Measurements from ENCODE around the gene SLC9A9. TPM values are rescaled to one million over a fixed set of nuclear protein-coding genes. Genes with fewer than 3 reads are reported as not detected.

Gene SLC9A9
- total RNA-seq, 2 donors from 2014 or later = 25.3 to 31.8 TPM

DNA sequence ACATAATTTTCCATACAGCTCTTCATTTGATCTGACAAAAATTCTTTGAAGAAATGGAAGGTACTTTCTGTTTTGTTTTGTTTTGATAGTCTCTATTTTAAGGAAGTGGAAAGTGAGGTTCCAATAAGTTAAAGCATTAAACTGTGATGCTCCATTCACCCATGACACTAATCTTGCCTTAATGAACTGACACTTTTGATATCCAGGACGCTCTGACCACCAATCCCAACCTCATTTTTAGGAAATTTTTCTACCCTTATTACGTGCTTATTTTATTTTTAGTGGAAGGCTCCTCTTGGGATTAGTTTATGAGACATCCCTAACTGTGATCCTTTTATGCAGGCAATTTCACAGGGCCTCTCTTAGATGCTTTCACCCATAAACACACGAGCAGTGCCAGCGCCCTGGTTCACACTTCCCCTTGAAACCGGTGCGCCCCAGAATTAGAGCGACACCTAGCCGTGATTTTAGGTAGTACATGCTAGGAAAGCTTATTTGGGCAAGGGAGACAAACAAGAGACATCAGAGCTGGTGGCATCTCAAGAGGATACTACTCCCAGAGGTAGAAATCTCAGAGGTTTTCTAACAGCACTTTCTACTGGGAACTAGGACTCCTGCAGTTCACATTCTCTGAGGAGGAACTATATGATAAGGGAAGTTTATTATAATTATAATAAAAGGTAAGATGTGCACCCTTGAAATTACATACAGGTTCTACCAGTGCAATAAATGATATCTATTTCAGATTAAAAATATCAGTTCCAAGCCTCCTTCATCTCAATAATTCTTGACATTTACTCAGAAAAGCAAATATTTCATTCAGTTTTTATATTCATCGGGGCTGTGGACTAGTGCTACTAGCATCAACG, 173.9 kb downstream of the SLC9A9 start:
- Mint-ChIP-seq H3K4me1 (peaks cover 12% of the 10 kb centered on the region), H3K27me3 (no peaks in the 10 kb centered on the region), H3K27ac (no peak overlapping the region), H3K36me3 (ENCODE audit: low read depth) (no peaks in the 10 kb centered on the region), H3K4me3 (peak overlapping the region; percentile 66)
- ATAC-seq = peak; percentile 98
- H3K9me3 ChIP-seq (ENCODE audit: control insufficient read depth, low read length, poor library complexity, severe bottlenecking) = no peaks in the 10 kb centered on the region
- DNase-seq = peak; percentile 24 to 67 (median 31)

DNA sequence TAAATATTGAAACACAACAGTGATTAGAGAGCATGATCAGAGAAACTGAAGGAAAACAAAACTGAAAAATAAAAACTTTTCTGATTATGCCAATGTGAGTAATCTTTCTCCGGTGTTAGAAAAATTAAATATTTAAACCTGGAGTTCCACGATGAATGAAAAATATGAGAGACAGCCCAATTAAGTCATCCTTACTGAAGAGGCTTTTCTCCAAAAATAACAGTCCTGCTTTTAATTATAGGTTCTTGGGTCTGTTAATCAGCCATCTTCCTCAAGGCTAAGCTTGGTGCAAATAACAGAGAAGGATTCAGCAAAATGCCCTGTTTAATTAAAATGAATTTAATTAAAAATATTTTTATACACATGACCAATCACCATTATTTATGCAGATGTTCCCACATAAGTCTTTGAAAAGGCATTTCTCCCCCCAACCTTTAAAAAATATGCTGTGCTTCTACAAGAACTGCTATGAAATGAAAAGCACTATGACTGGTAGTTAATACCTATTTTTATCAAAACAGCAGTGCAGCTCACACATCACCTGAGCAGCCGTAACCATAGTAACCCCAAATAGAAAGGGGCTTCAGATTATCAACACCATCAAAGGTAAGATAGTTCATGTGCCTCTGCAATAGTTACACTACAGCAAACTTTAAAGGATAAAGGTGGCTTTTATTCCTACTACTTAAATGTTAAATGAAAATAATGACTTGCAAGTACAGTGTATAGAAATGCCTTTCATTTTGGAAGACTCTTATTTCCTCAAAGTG, 175.7 kb downstream of the SLC9A9 start:
- H3K27ac Mint-ChIP-seq = no peak overlapping the region
- no peaks in the 10 kb centered on the region for H3K36me3 Mint-ChIP-seq (ENCODE audit: low read depth)
- no peak for DNase-seq
- H3K4me3 Mint-ChIP-seq = no peak overlapping the region
- peaks cover 10% of the 10 kb centered on the region for H3K4me1 Mint-ChIP-seq
- H3K9me3 ChIP-seq (ENCODE audit: control insufficient read depth, low read length, poor library complexity, severe bottlenecking) = no peaks in the 10 kb centered on the region
- no peaks in the 10 kb centered on the region for H3K27me3 Mint-ChIP-seq
- ATAC-seq = no peak

DNA sequence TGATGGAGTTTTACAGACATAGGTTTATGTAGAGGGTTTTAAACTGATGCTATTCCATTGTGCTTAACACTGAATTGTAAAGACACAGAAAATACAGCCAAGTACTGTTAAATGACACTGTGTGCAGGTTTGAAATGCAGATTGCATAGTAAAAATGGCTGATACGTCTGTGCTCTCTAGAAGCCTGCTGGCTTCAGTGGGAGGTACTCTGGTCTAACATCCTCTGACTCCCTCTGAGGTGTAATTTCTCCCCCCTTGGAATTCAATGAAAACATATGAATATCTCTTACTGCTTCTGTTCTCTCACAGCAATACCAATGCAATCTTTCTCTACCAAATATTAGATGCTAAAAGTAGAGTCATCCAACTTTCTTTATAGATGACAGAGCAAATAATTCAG, 176.6 kb downstream of the SLC9A9 start:
- DNase-seq (no peak), ATAC-seq (no peak)
- H3K4me1 Mint-ChIP-seq = peaks cover 10% of the 10 kb centered on the region
- H3K4me3 Mint-ChIP-seq = no peak overlapping the region
- no peaks in the 10 kb centered on the region for H3K27me3 Mint-ChIP-seq
- no peak overlapping the region for H3K27ac Mint-ChIP-seq
- no peaks in the 10 kb centered on the region for H3K9me3 ChIP-seq (ENCODE audit: control insufficient read depth, low read length, poor library complexity, severe bottlenecking)
- H3K36me3 Mint-ChIP-seq (ENCODE audit: low read depth) = no peaks in the 10 kb centered on the region

DNA sequence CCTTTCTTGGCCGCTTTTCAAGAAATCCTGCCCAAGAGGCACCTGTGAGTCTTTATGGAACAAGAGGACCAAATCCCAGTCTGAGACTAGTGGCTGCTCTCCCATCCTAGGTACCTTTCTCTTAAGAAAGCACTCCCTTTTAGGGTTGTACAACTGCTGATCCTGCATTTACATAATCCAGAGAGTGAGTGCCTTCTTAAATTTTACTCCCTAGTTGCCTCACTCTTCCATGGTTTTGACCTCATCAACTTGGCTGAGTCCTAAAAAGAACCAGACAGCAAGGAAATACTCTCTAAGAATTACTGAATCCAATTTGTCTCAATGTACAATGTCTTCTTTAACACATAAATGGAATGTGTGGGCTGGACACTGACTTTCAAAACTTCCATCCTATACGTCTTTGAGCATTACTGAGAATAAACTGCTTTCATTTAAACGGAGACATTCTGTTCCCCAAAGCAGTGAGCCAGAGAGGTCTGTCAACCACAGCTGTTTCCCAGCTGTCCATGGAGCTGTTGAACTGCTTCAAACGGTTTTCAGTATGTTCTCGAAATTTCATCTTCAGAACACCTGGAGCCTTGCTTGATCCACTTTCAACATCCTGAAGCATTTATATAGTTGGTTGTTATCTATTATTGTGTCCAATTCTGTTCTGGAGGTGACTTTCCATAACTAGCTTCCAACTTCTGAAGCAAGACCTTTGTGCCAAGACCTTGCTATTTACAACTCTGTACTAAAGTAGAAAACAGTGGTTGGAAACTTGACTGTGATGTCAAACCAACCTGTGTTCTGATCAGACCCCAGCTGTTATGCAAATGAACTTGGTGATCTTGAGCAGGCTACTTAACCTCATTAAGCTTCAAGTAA, 179.1 kb downstream of the SLC9A9 start:
- ATAC-seq (no peak), DNase-seq (no peak)
- H3K27me3 Mint-ChIP-seq = no peaks in the 10 kb centered on the region
- H3K36me3 Mint-ChIP-seq (ENCODE audit: low read depth) = peaks cover 4% of the 10 kb centered on the region
- no peak overlapping the region for H3K4me3 Mint-ChIP-seq
- H3K27ac Mint-ChIP-seq = no peak overlapping the region
- peaks cover 6% of the 10 kb centered on the region for H3K4me1 Mint-ChIP-seq
- no peaks in the 10 kb centered on the region for H3K9me3 ChIP-seq (ENCODE audit: control insufficient read depth, low read length, poor library complexity, severe bottlenecking)

DNA sequence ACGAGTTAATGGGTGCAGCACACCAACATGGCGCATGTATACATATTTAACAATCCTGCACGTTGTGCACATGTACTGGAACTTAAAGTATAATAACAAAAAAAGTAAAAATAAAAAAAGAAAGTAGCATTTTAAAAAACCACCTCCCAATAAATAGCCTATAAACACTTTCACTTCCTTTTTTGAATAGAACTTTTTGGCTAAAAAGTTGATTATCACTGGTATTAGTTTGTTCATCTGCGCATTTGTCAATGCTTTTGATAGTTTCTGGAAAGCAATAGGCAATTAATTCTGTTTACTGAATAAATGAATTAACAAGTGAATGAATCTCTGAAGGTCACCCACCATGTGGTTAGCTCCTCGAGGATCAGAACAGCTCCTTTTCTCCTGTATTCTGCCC, 179.9 kb downstream of the SLC9A9 start:
- no peak for ATAC-seq
- H3K9me3 ChIP-seq (ENCODE audit: control insufficient read depth, low read length, poor library complexity, severe bottlenecking) = no peaks in the 10 kb centered on the region
- Mint-ChIP-seq H3K36me3 (ENCODE audit: low read depth) (peaks cover 4% of the 10 kb centered on the region), H3K27ac (no peak overlapping the region), H3K4me3 (no peak overlapping the region), H3K4me1 (peaks cover 4% of the 10 kb centered on the region), H3K27me3 (no peaks in the 10 kb centered on the region)
- DNase-seq = no peak

DNA sequence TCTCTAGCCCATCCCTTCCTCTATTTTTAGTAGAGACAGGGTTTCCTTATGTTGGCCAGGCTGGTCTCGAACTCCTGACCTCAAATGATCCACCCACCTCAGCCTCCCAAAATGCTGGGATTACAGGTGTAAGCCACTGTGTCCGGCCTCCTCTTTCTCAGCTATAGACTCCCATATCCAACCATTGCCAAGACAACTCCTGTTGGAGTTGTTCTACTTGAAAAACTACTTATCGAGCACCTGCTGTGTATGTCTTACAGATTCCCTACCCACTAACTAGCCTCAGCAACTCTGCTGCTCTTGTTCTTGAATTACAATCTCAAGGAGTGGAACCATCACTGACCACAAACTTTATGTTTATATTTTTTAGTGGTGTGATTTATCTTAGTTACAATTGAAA, 186.6 kb downstream of the SLC9A9 start:
- H3K4me1 Mint-ChIP-seq = no peaks in the 10 kb centered on the region
- DNase-seq (no peak), ATAC-seq (no peak)
- H3K27ac Mint-ChIP-seq = no peak overlapping the region
- no peaks in the 10 kb centered on the region for H3K9me3 ChIP-seq (ENCODE audit: control insufficient read depth, low read length, poor library complexity, severe bottlenecking)
- no peak overlapping the region for H3K4me3 Mint-ChIP-seq
- H3K36me3 Mint-ChIP-seq (ENCODE audit: low read depth) = peaks cover 4% of the 10 kb centered on the region
- H3K27me3 Mint-ChIP-seq = no peaks in the 10 kb centered on the region

DNA sequence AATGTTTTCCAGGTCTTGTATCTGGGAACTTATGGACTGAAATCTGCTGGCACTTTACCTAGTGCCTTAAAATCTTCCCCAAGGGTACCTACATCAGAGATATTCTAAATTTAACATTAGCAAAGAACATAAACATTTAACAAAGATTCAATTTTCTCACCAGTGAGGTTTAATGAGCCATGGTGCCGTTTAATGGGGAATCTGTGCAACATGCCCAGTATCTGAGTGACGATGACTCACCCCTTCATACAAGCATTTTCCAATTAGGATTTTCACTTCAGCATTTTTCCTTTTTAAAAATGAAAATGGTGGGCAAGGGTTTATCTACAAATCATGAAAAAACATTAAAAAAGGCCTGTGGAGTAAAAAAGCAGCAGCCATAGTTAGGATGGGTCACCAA, 189.4 kb downstream of the SLC9A9 start:
- peaks cover 3% of the 10 kb centered on the region for H3K36me3 Mint-ChIP-seq (ENCODE audit: low read depth)
- H3K4me3 Mint-ChIP-seq = no peak overlapping the region
- no peaks in the 10 kb centered on the region for H3K9me3 ChIP-seq (ENCODE audit: control insufficient read depth, low read length, poor library complexity, severe bottlenecking)
- peaks cover 3% of the 10 kb centered on the region for H3K4me1 Mint-ChIP-seq
- no peaks in the 10 kb centered on the region for H3K27me3 Mint-ChIP-seq
- no peak for ATAC-seq
- DNase-seq = no peak
- H3K27ac Mint-ChIP-seq = no peak overlapping the region

DNA sequence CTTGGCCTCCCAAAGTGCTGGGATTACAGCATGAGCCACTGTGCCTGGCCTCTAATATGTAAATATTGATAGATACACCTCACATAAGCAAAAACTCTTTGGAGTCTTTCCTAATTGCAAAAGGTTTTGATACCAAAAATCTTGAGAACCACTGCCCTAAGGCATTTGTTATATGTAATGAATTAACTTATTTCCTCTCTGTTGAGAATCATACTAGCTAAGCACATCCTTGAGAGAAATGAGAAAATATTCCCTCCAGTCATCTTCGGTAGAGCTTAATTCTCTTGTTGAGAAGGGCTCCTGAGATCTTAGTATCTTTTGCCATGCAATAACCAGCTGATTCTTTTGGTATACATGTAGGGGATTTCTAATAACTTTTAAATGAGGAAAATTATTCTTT, 190.2 kb downstream of the SLC9A9 start:
- H3K27ac Mint-ChIP-seq = no peak overlapping the region
- ATAC-seq = no peak

DNA sequence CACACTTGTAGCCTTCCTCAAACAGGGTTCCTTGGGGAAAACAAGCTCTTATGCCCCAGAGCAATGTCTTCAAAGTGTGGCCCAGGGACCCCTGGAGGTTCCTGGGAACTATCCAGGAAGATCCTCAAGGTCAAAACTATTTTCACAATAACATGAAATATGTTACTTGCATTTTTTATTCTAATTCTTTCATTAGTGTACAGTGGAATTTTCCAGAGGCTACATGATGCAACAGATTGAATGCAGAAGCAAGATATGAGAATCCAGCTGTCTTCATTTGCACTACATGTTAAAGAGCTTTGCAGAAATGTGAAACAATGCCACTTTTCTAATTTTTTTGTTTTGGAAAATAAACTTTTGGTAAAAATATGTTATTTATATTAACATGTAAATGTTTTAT, 190.9 kb downstream of the SLC9A9 start:
- no peak for ATAC-seq

More for the DNA sequence above, 190.2 kb downstream of the SLC9A9 start:
- Mint-ChIP-seq H3K4me3 (no peak overlapping the region), H3K36me3 (ENCODE audit: low read depth) (peaks cover 3% of the 10 kb centered on the region), H3K4me1 (peaks cover 3% of the 10 kb centered on the region), H3K27me3 (no peaks in the 10 kb centered on the region)
- no peak for DNase-seq
- no peaks in the 10 kb centered on the region for H3K9me3 ChIP-seq (ENCODE audit: control insufficient read depth, low read length, poor library complexity, severe bottlenecking)

DNA sequence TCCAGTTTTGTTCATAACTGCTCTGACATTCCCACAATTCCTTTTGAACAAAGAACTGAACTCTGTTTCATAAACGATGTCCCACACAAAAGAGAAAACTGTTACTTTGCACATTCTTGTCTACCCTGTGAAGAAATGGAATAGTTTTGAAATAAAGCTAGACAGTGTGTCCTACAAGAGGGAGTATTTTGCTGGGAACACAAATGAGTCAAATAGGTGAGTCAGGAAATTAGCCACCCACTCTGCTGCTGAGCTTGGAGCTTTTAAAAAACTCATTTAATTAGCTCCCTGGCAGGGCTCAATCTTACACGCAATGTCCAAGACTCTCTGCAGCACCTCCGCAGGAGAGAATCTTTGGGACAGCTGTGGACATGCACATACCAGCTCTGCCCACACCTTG, 193.4 kb downstream of the SLC9A9 start:
- no peak for DNase-seq
- no peak for ATAC-seq
- Mint-ChIP-seq H3K27me3 (no peaks in the 10 kb centered on the region), H3K36me3 (ENCODE audit: low read depth) (peaks cover 7% of the 10 kb centered on the region), H3K27ac (no peak overlapping the region), H3K4me3 (no peak overlapping the region), H3K4me1 (peaks cover 3% of the 10 kb centered on the region)
- no peaks in the 10 kb centered on the region for H3K9me3 ChIP-seq (ENCODE audit: control insufficient read depth, low read length, poor library complexity, severe bottlenecking)

More for the DNA sequence above, 190.9 kb downstream of the SLC9A9 start:
- H3K4me3 Mint-ChIP-seq = no peak overlapping the region
- peaks cover 3% of the 10 kb centered on the region for H3K36me3 Mint-ChIP-seq (ENCODE audit: low read depth)
- no peaks in the 10 kb centered on the region for H3K9me3 ChIP-seq (ENCODE audit: control insufficient read depth, low read length, poor library complexity, severe bottlenecking)
- no peak for DNase-seq
- H3K4me1 Mint-ChIP-seq = peaks cover 3% of the 10 kb centered on the region
- H3K27me3 Mint-ChIP-seq = no peaks in the 10 kb centered on the region
- H3K27ac Mint-ChIP-seq = no peak overlapping the region

DNA sequence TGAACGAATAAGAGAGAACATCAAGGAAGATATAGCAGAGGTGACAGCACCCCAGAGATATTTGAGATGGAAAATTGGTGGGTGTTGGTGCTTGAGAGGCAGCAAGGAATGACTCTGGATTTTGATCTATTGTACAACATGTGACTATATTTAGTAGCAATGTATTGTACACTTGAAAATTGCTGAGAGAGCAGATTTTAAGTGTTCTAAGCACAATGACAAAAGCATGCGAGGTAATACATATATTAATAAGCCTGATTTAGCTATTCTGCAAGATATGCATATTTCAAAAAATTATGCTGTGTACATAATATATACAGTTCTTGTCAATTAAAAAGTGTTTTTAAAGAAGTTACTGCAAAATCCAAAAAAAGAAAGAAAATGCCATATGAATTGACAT, 194.3 kb downstream of the SLC9A9 start:
- H3K9me3 ChIP-seq (ENCODE audit: control insufficient read depth, low read length, poor library complexity, severe bottlenecking) = no peaks in the 10 kb centered on the region
- no peak for ATAC-seq
- DNase-seq = no peak
- Mint-ChIP-seq H3K36me3 (ENCODE audit: low read depth) (peaks cover 10% of the 10 kb centered on the region), H3K4me1 (peaks cover 3% of the 10 kb centered on the region), H3K4me3 (no peak overlapping the region), H3K27me3 (no peaks in the 10 kb centered on the region), H3K27ac (no peak overlapping the region)

DNA sequence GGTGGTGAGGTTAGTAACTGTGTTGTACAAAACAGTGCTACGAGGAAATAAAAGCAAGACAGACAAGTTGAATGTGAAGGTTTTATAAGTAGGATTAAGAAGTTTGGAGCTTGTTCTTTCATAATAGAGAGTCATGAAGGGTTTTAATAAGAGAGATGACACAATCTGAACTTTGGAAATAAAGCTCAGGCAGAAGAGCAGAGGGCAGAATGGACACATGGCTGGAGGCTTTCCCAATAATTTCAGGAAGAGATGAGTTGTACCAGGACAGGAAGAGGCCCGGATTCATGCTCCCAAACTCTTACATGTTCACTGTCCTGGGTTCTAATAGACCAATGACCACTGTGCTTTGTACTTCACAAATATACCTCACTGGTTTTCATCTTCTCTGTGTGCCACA, 194.8 kb downstream of the SLC9A9 start:
- no peak for DNase-seq
- Mint-ChIP-seq H3K4me1 (peaks cover 3% of the 10 kb centered on the region), H3K4me3 (no peak overlapping the region), H3K27me3 (no peaks in the 10 kb centered on the region), H3K27ac (no peak overlapping the region), H3K36me3 (ENCODE audit: low read depth) (peaks cover 12% of the 10 kb centered on the region)
- no peaks in the 10 kb centered on the region for H3K9me3 ChIP-seq (ENCODE audit: control insufficient read depth, low read length, poor library complexity, severe bottlenecking)
- no peak for ATAC-seq

DNA sequence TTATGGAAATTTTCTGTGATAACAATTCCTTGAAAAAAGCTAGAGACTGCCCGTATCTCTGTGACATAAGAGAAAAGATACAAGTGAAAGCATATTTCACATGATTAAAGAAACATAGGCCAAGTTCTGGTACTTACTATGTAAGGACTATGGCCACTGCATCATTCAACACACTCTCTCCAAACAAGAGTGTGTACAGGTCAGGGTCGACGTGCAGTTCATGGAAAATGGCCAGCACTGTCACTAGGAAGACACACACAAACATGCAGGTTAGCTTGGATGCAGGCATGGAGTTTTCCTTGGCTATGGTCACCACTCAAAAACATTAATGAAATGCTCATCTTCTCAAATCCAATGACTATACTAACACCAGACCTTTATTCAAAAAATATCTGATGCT, 196.2 kb downstream of the SLC9A9 start:
- no peaks in the 10 kb centered on the region for H3K9me3 ChIP-seq (ENCODE audit: control insufficient read depth, low read length, poor library complexity, severe bottlenecking)
- Mint-ChIP-seq H3K4me3 (no peak overlapping the region), H3K27me3 (no peaks in the 10 kb centered on the region), H3K36me3 (ENCODE audit: low read depth) (peaks cover 12% of the 10 kb centered on the region), H3K27ac (no peak overlapping the region), H3K4me1 (peaks cover 3% of the 10 kb centered on the region)
- DNase-seq (no peak), ATAC-seq (no peak)
